C4-2B (cell line): ENCODE results near the gene RPN1.

Experiments
- ZFX ChIP-seq: fragments of 450-650 bp; IDR thresholded peaks from 2 replicates; pipeline ENCODE4 v1.6.1; 2017
- TF ChIP-seq, protein P1 (sequence below): fragments of 450-650 bp; conservative IDR thresholded peaks from 2 replicates; pipeline ENCODE4 v1.5.1; 2017; ENCODE audit warnings: mild to moderate bottlenecking

DNA sequence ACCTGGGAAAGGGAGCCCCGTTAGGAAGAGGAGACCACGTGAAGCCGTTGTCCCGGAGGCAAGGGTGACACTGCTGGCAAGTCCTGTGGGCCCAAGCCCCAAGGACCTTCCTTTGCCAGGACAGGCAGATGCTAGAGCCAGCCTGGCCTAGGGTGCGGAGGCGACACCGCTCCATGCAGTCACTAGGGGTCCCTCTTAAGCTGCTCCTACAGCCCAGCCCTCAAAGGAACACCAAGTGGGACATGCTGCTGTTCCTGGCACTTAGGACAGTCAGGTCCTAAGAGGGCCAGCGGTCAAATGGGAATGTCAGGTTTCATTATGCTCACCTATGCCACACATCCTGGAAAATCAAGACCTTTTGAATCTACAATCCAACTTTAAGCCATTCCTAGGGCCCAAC is 59.7 kb downstream of the RPN1 start:
- TF ChIP-seq, protein P1, sequence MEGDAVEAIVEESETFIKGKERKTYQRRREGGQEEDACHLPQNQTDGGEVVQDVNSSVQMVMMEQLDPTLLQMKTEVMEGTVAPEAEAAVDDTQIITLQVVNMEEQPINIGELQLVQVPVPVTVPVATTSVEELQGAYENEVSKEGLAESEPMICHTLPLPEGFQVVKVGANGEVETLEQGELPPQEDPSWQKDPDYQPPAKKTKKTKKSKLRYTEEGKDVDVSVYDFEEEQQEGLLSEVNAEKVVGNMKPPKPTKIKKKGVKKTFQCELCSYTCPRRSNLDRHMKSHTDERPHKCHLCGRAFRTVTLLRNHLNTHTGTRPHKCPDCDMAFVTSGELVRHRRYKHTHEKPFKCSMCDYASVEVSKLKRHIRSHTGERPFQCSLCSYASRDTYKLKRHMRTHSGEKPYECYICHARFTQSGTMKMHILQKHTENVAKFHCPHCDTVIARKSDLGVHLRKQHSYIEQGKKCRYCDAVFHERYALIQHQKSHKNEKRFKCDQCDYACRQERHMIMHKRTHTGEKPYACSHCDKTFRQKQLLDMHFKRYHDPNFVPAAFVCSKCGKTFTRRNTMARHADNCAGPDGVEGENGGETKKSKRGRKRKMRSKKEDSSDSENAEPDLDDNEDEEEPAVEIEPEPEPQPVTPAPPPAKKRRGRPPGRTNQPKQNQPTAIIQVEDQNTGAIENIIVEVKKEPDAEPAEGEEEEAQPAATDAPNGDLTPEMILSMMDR, result no peak; the same call in 1 of the 2 replicates
- no peak for TF ChIP-seq ZFX
